HEK293 (cell line): Measurements from ENCODE around the gene EXT2.

Experiments used
- CTCF ChIA-PET: fragments of 350-600 bp; formaldehyde crosslinking; extraction: SDS; loops from one replicate; lab custom pipeline; 2021; ENCODE audit warnings: antibody characterized with exemption; lab: Yijun Ruan, JAX
- POLR2A ChIA-PET: fragments of 300-600 bp; formaldehyde crosslinking; extraction: SDS; loops from one replicate; lab custom pipeline; 2020; ENCODE audit warnings: antibody characterized with exemption, inconsistent platforms; lab: Yijun Ruan, JAX
- H3K27ac ChIP-seq: fragments of 200-500 bp; sonication (Bioruptor generic); 2 replicates; pipeline ENCODE4 v1.5.1; 2014; ENCODE audit warnings: low read depth, low read length, control low read depth, inconsistent platforms; ENCODE audit errors: extremely low read depth
- H3K36me3 ChIP-seq, 2 experiments: fragments of 200-500 bp in 1 of 2; sonication (Bioruptor generic) in 1 of 2; 1 replicate in 1 of 2; 2 replicates in 1 of 2; pipeline ENCODE4 v1.5.1; 2014 to 2017; ENCODE audit warnings: inconsistent platforms in 2 of 2, low read length in 2 of 2; ENCODE audit not compliant: control insufficient read depth in 2 of 2, insufficient read depth in 1 of 2
- H3K4me1 ChIP-seq: fragments of 200-500 bp; sonication (Bioruptor generic); 2 replicates; pipeline ENCODE4 v1.5.1; 2014; ENCODE audit warnings: mild to moderate bottlenecking, low read length, inconsistent platforms; ENCODE audit not compliant: control insufficient read depth, insufficient read depth
- H3K4me3 ChIP-seq: 2 replicates; pipeline ENCODE4 v1.5.1; 2011; ENCODE audit warnings: low read depth, mild to moderate bottlenecking, control low read depth, low read length, moderate library complexity
- H3K9me3 ChIP-seq: fragments of 200-500 bp; sonication (Bioruptor generic); 2 replicates; pipeline ENCODE4 v1.5.1; 2014; ENCODE audit warnings: low read depth, low read length, inconsistent platforms; ENCODE audit not compliant: control insufficient read depth, insufficient read depth
- BCL11B ChIP-seq: fragments of 450-650 bp; formaldehyde crosslinking; IDR thresholded peaks from 2 replicates; pipeline ENCODE4 v1.5.1; 2016; ENCODE audit warnings: low read depth, missing biosample characterization, missing genetic modification characterization
- OSR2 ChIP-seq: fragments of 450-650 bp; formaldehyde crosslinking; IDR thresholded peaks from 2 replicates; pipeline ENCODE4 v1.5.1; 2016; ENCODE audit warnings: missing biosample characterization, missing genetic modification characterization
- PRDM1 ChIP-seq: fragments of 450-650 bp; formaldehyde crosslinking; IDR thresholded peaks from 2 replicates; pipeline ENCODE4; 2016; ENCODE audit warnings: missing biosample characterization, missing genetic modification characterization
- YY2 ChIP-seq: fragments of 450-650 bp; formaldehyde crosslinking; IDR thresholded peaks from 2 replicates; pipeline ENCODE4 v1.5.1; 2016; ENCODE audit warnings: missing biosample characterization, missing genetic modification characterization
- ZBTB20 ChIP-seq: fragments of 450-650 bp; formaldehyde crosslinking; IDR thresholded peaks from 2 replicates; pipeline ENCODE4 v1.5.1; 2016; ENCODE audit warnings: missing biosample characterization, missing genetic modification characterization
- ZBTB8A ChIP-seq: fragments of 450-650 bp; formaldehyde crosslinking; IDR thresholded peaks from 2 replicates; pipeline ENCODE4 v1.5.1; 2016; ENCODE audit warnings: missing biosample characterization, missing genetic modification characterization
- ZFP37 ChIP-seq: fragments of 450-650 bp; formaldehyde crosslinking; IDR thresholded peaks from 2 replicates; pipeline ENCODE4 v1.5.1; 2016; ENCODE audit warnings: missing biosample characterization, missing genetic modification characterization
- ZNF138 ChIP-seq: fragments of 450-650 bp; formaldehyde crosslinking; IDR thresholded peaks from 2 replicates; pipeline ENCODE4 v1.5.1; 2016; ENCODE audit warnings: missing biosample characterization, missing genetic modification characterization, borderline replicate concordance
- ZNF214 ChIP-seq: fragments of 450-650 bp; formaldehyde crosslinking; IDR thresholded peaks from 2 replicates; pipeline ENCODE4 v1.5.1; 2017; ENCODE audit warnings: missing biosample characterization, mild to moderate bottlenecking, missing genetic modification characterization, borderline replicate concordance
- ZNF266 ChIP-seq: fragments of 450-650 bp; formaldehyde crosslinking; IDR thresholded peaks from 2 replicates; pipeline ENCODE4 v1.5.1; 2016; ENCODE audit warnings: missing biosample characterization, missing genetic modification characterization, low read depth
- ZNF391 ChIP-seq: fragments of 450-650 bp; formaldehyde crosslinking; IDR thresholded peaks from 2 replicates; pipeline ENCODE4 v1.5.1; 2016; ENCODE audit warnings: low read depth, missing biosample characterization, missing genetic modification characterization, borderline replicate concordance
- ZNF501 ChIP-seq: fragments of 450-650 bp; formaldehyde crosslinking; IDR thresholded peaks from 2 replicates; pipeline ENCODE4 v1.5.1; 2016; ENCODE audit warnings: missing biosample characterization, missing genetic modification characterization
- ZNF558 ChIP-seq: fragments of 450-650 bp; formaldehyde crosslinking; IDR thresholded peaks from 2 replicates; pipeline ENCODE4 v1.5.1; 2016; ENCODE audit warnings: missing biosample characterization, missing genetic modification characterization
- ZNF561 ChIP-seq: fragments of 450-650 bp; IDR thresholded peaks from 2 replicates; pipeline ENCODE4 v1.5.1; 2018; ENCODE audit warnings: missing biosample characterization, missing genetic modification characterization, borderline replicate concordance
- ZNF621 ChIP-seq: fragments of 450-650 bp; formaldehyde crosslinking; IDR thresholded peaks from 2 replicates; pipeline ENCODE4 v1.5.1; 2017; ENCODE audit warnings: missing biosample characterization, missing genetic modification characterization
- ZNF792 ChIP-seq: fragments of 450-650 bp; formaldehyde crosslinking; IDR thresholded peaks from 2 replicates; pipeline ENCODE4 v1.5.1; 2016; ENCODE audit warnings: missing biosample characterization, missing genetic modification characterization
- ZNF830 ChIP-seq: fragments of 450-650 bp; IDR thresholded peaks from 2 replicates; pipeline ENCODE4 v1.5.0; 2018; ENCODE audit warnings: missing biosample characterization, missing genetic modification characterization, low read depth, mild to moderate bottlenecking, moderate library complexity
- TF ChIP-seq, protein P1 (sequence below): fragments of 450-650 bp; formaldehyde crosslinking; IDR thresholded peaks from 2 replicates; pipeline ENCODE4 v1.5.1; 2016; ENCODE audit warnings: missing biosample characterization, missing genetic modification characterization
- TF ChIP-seq, protein P2 (sequence below): fragments of 450-650 bp; formaldehyde crosslinking; IDR thresholded peaks from 2 replicates; pipeline ENCODE4 v1.5.1; 2017; ENCODE audit warnings: missing biosample characterization, missing genetic modification characterization
- TF ChIP-seq, protein P3 (sequence below): fragments of 450-650 bp; formaldehyde crosslinking; IDR thresholded peaks from 2 replicates; pipeline ENCODE4 v1.5.1; 2016; ENCODE audit warnings: missing biosample characterization, missing genetic modification characterization
- TF ChIP-seq, protein P4 (sequence below): fragments of 450-650 bp; formaldehyde crosslinking; IDR thresholded peaks from 2 replicates; pipeline ENCODE4 v1.5.1; 2016; ENCODE audit warnings: missing biosample characterization, missing genetic modification characterization
- TF ChIP-seq, protein P5 (sequence below): fragments of 450-650 bp; formaldehyde crosslinking; IDR thresholded peaks from 2 replicates; pipeline ENCODE4 v1.5.1; 2016; ENCODE audit warnings: missing biosample characterization, missing genetic modification characterization
- TF ChIP-seq, protein P6 (sequence below): fragments of 450-650 bp; formaldehyde crosslinking; IDR thresholded peaks from 2 replicates; pipeline ENCODE4 v1.5.1; 2016; ENCODE audit warnings: missing biosample characterization, missing genetic modification characterization

EXT2 gene

DNA sequence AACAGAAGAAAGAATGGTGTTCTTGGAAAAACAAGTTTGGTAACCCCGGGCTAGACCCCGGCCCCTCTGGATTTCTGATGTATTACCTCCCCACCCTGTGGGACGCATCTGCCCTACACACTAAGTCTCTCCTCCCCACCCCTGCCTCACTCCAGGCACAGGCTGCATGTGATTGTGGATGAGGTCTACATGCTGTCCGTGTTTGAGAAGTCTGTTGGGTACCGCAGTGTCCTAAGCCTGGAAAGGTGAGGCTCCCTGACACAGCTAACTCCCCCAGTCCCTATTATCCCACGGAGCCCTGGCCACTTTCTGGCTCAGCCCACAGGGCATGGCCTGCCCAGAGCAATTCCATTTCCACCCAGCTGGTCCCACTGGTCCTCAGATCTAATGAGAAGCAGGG is 16.1 kb upstream of the EXT2 start:
- Histone ChIP-seq H3K36me3 (peaks cover 0 to 3% of the 10 kb centered on the region in 2 experiments; a peak in 1 of 3 replicates), H3K4me3 (no peak overlapping the region), H3K27ac (no peak overlapping the region), H3K9me3 (no peaks in the 10 kb centered on the region), H3K4me1 (no peaks in the 10 kb centered on the region)
- TF ChIP-seq, protein P1, sequence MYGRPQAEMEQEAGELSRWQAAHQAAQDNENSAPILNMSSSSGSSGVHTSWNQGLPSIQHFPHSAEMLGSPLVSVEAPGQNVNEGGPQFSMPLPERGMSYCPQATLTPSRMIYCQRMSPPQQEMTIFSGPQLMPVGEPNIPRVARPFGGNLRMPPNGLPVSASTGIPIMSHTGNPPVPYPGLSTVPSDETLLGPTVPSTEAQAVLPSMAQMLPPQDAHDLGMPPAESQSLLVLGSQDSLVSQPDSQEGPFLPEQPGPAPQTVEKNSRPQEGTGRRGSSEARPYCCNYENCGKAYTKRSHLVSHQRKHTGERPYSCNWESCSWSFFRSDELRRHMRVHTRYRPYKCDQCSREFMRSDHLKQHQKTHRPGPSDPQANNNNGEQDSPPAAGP (tag by site-specific recombination) = no peak
- no peak for TF ChIP-seq ZBTB20 (tag by site-specific recombination)
- no peak for TF ChIP-seq ZNF558
- TF ChIP-seq, protein P2, sequence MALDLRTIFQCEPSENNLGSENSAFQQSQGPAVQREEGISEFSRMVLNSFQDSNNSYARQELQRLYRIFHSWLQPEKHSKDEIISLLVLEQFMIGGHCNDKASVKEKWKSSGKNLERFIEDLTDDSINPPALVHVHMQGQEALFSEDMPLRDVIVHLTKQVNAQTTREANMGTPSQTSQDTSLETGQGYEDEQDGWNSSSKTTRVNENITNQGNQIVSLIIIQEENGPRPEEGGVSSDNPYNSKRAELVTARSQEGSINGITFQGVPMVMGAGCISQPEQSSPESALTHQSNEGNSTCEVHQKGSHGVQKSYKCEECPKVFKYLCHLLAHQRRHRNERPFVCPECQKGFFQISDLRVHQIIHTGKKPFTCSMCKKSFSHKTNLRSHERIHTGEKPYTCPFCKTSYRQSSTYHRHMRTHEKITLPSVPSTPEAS (tag by site-specific recombination) = no peak
- no peak for TF ChIP-seq ZNF561 (tag by site-specific recombination)
- TF ChIP-seq, protein P3, sequence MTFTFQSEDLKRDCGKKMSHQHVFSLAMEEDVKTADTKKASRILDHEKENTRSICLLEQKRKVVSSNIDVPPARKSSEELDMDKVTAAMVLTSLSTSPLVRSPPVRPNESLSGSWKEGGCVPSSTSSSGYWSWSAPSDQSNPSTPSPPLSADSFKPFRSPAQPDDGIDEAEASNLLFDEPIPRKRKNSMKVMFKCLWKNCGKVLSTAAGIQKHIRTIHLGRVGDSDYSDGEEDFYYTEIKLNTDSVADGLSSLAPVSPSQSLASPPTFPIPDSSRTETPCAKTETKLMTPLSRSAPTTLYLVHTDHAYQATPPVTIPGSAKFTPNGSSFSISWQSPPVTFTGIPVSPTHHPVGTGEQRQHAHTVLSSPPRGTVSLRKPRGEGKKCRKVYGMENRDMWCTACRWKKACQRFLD = no peak
- TF ChIP-seq ZNF214 (tag by site-specific recombination) = no peak
- TF ChIP-seq ZNF266 (tag by site-specific recombination) = no peak
- ChIA-PET CTCF (interaction anchor here (1.0 to 8.4 kb wide), 2 partner anchors 15 to 189 kb away, joined by 3 to 64 read pairs; partner anchors contain the start of gene EXT2), POLR2A (no interaction called here)

DNA sequence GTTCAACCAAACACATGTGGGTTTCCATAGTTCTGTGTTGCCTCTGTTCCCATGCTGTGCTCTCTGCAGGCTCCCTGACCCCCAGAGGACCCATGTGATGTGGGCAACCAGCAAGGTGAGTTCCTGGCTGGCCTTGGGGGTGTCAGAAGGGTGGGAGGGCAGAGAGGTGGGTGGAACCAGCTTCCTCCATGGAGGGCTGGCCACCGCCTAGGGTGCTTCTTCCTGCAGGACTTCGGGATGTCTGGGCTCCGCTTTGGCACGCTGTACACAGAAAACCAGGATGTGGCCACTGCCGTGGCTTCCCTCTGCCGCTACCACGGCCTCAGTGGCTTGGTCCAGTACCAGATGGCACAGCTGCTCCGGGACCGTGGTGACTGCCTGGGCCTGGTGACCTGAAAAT is 14.5 kb upstream of the EXT2 start:
- no peak for TF ChIP-seq ZFP37 (tag by site-specific recombination)
- TF ChIP-seq YY2 (tag by site-specific recombination) = no peak
- TF ChIP-seq, protein P4, sequence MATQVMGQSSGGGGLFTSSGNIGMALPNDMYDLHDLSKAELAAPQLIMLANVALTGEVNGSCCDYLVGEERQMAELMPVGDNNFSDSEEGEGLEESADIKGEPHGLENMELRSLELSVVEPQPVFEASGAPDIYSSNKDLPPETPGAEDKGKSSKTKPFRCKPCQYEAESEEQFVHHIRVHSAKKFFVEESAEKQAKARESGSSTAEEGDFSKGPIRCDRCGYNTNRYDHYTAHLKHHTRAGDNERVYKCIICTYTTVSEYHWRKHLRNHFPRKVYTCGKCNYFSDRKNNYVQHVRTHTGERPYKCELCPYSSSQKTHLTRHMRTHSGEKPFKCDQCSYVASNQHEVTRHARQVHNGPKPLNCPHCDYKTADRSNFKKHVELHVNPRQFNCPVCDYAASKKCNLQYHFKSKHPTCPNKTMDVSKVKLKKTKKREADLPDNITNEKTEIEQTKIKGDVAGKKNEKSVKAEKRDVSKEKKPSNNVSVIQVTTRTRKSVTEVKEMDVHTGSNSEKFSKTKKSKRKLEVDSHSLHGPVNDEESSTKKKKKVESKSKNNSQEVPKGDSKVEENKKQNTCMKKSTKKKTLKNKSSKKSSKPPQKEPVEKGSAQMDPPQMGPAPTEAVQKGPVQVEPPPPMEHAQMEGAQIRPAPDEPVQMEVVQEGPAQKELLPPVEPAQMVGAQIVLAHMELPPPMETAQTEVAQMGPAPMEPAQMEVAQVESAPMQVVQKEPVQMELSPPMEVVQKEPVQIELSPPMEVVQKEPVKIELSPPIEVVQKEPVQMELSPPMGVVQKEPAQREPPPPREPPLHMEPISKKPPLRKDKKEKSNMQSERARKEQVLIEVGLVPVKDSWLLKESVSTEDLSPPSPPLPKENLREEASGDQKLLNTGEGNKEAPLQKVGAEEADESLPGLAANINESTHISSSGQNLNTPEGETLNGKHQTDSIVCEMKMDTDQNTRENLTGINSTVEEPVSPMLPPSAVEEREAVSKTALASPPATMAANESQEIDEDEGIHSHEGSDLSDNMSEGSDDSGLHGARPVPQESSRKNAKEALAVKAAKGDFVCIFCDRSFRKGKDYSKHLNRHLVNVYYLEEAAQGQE (tag by site-specific recombination) = no peak
- TF ChIP-seq, protein P5, sequence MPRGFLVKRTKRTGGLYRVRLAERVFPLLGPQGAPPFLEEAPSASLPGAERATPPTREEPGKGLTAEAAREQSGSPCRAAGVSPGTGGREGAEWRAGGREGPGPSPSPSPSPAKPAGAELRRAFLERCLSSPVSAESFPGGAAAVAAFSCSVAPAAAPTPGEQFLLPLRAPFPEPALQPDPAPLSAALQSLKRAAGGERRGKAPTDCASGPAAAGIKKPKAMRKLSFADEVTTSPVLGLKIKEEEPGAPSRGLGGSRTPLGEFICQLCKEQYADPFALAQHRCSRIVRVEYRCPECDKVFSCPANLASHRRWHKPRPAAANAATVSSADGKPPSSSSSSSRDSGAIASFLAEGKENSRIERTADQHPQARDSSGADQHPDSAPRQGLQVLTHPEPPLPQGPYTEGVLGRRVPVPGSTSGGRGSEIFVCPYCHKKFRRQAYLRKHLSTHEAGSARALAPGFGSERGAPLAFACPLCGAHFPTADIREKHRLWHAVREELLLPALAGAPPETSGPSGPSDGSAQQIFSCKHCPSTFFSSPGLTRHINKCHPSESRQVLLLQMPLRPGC = no peak
- no peak for TF ChIP-seq ZBTB8A (tag by site-specific recombination)
- TF ChIP-seq ZNF621 (tag by site-specific recombination) = no peak
- TF ChIP-seq OSR2 (tag by site-specific recombination) = no peak
- TF ChIP-seq ZNF830 (tag by site-specific recombination) = no peak
- TF ChIP-seq, protein P6, sequence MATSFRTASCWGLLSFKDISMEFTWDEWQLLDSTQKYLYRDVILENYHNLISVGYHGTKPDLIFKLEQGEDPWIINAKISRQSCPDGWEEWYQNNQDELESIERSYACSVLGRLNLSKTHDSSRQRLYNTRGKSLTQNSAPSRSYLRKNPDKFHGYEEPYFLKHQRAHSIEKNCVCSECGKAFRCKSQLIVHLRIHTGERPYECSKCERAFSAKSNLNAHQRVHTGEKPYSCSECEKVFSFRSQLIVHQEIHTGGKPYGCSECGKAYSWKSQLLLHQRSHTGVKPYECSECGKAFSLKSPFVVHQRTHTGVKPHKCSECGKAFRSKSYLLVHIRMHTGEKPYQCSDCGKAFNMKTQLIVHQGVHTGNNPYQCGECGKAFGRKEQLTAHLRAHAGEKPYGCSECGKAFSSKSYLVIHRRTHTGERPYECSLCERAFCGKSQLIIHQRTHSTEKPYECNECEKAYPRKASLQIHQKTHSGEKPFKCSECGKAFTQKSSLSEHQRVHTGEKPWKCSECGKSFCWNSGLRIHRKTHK (tag by site-specific recombination) = no peak
- TF ChIP-seq PRDM1 (tag by site-specific recombination) = no peak
- TF ChIP-seq ZNF391 (tag by site-specific recombination) = no peak
- TF ChIP-seq BCL11B = no peak
- TF ChIP-seq ZNF501 (tag by site-specific recombination) = no peak
- TF ChIP-seq ZNF138 (tag by site-specific recombination) = no peak
- no peak for TF ChIP-seq ZNF792 (tag by site-specific recombination)
- H3K4me3 ChIP-seq = no peak overlapping the region
- ChIA-PET CTCF (interaction anchor here (0.6 to 8.4 kb wide), 2 partner anchors 13 to 476 kb away, joined by 3 to 64 read pairs; partner anchors contain the start of gene EXT2), POLR2A (no interaction called here)
- no peaks in the 10 kb centered on the region for H3K4me1 ChIP-seq
- H3K27ac ChIP-seq = no peak overlapping the region
- H3K36me3 ChIP-seq = peaks cover 0 to under 1% of the 10 kb centered on the region in 2 experiments; a peak in 1 of 3 replicates
- H3K9me3 ChIP-seq = no peaks in the 10 kb centered on the region
